NCI-H526 (cell line): ENCODE measurements around the gene FAAP100.
A peak's percentile ranks its signal among the peaks of the same experiment; 100 is the strongest.

ENCODE experiments used
- DNase-seq, 2 experiments: peaks; one replicate each; lab custom pipeline; 2025; lab: John Stamatoyannopoulos, UW

FAAP100 gene

GRCh38 chr17:81524865-81525159 is 27.3 kb downstream of the FAAP100 start:
- DNase-seq: no peak

DNA sequence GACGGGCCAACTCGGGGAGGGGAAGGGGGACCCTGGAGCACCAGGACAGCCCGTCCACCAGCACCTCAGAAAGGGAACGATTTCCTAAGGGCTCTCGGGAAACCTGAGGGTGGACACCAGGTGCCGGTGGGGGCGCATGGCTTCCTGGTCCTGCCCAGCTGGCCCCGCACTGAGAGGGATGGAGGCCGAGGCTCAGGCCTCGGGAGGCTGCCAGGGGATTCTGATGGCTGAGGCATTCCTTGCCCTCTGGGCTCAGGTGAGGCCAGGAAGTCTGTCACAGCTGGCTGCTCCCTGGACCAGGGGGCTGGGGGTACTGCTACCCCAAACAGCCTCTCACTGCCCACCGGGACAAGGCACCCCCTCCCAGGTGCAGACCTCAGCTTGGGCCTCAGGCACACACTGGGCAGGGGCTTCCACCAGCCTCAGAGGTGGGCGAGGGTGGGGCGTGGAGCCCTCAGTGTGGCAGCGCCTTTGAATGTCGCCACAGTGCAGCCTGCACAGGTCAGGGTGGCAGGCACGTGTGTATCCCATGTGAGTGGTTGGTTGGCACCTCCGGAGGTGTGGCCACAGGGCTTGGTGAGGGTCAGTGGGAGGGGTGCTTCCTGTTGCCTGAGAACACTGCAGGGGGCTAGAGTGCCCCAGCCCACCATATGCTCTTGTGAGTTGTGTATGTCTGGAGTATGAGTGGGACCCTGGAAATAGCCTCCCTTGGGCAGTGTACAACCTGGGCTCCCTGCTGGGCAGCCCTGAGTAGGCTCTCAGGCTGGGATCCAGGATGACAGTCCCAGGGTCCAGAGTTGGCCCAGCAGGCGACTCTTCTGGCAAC is 27.9 kb downstream of the FAAP100 start:
- DNase-seq: no peak

DNA sequence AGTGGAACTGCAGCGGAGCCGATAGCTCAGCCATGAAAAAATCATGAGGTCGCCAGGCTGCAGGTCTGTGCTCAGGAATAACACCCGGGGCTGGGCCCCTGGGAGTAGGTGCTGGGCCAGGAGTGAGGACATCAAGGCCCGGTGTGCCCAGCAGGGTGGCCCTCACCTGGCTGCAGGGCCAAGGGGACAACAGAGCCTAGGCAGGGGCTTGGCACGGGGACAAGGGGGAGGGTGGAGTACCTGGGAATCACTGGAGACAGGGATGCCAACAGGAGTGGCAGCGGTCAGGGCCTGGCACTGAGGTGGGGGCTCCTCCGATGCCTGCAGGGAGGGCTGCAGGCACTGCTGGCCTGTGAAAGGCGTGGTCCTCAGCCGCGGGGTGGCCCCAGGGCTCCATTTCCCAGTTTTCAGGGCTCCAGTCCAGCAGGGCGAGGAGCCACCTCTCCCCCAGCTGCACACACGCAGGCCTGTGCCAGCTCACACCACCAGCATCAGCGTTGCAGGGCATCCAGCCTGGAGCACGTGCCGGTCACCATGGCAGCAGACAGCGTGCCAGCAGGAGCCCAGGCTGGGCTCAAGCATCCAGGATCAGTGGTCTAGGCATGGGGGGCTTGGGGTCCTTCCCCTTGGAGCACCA is 28.6 kb downstream of the FAAP100 start:
- no peak for DNase-seq

GRCh38 chr17:81522491-81523401 is 29.4 kb downstream of the FAAP100 start:
- DNase-seq: peak in 1 of 2 experiments; percentile 76

DNA sequence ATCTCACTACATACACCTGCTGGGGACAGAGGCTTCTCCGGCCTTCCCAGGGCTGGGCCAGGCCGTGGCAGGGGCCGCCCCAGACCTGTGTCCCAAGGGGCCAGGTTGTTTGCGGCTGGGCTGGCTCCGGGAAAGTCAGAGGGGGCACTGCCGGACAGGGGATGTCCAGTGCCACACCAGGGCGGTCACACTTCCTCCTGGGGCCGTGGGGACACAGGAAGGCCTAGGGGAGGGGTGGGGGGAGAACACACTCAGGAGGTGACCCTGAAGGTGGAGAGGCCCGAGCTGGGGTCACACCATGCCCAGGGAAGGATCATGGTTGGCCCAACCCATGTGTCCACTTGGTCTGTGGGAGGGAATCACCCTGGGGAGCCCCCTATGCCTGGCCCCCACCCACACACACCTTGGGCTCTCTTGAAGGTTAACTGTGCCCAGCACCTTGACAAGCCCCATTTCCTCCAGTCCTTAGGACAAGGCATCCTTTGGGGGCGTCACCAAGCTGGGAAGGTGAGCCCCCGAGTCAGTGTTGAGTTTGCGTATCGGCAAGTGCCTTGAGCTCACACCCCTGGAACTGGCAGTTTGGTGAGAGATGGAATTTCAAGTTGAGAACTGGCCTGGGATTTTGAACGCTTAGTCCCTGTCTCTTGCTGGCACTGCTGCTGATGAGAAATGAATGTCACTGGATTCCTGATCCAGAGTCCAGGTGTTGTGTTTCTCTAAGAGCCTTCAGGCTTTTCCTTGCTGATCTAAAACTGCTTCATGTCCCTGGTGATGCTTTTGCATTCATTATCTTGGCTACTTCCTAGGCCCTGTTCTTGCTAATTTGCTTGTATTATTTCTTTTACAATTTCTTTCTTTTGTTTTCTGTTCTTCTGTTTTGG is 31.9 kb downstream of the FAAP100 start:
- DNase-seq: peak; percentile 75 to 79

DNA sequence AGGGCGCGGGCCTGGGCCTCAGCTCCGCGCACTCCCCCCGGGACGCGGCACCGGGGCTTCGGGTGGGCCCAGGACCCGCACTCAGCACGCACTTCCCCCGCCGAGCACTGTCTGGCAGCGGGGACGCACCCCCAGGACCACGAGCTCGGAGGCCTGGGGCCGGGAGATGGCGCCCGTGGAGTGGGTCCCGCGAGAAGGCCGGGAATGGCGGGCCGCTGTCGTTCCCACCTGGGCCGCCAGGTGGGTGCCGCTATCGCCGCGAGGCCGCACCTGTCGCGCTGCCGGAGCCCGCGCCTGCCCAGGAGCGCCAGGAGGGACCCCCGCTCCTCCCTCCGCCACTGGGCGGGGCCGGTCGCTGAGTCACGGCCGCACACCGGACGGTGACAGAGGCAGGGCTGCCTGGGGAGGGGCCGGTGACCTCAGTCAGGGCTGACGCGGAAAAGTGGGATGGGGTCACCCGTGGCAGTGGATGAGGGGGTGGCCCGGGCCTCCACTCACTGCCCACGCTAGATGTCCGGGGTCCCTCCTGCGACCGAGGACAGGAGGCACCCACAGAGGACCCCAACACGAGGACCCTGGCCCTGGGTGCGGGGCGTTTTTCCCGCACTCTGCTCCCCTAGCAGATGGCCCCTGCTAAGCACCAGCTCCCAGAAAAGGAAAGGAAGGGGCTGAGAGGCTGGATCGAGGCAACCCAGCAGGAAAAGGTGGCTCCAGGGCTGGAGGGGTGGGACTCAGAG is 32.7 kb downstream of the FAAP100 start:
- peak in 1 of 2 experiments; percentile 89 for DNase-seq

- peak in 1 of 2 experiments; percentile 76 for DNase-seq
These were observed 33.3 kb downstream of the FAAP100 start for GRCh38 chr17:81518785-81519283.

DNA sequence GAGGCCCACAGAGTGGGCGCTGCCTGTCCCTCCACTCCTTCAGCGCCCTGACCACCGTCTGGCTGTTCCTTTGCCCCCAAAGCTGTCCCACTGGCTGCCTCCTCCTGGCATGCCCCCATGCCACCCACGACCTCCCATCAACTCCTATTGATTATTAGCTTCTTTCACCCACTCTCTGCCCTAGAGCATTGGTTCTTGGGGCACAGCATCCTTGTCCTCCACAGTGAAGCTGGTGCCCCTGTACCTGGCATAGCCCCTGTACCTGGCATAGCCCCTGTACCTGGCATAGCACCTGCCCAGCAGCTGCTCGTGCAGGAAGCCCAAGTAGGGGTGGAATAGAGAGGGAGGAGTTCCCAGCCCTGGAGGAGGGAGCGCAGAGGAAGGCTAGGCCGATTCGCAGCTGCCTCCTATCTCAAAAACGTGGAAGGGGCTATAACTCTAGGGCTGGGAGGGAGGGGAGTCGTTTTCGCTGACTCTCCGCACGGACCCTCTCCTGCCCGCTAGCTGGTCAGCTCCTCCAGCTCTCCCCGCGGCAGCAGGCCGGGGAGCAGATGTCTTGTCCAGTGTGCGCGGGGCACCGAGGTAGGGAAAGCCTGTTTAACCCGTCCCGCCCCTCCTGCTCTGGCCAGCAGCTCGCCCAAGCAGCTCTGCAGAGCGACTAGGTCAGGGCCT is 33.9 kb downstream of the FAAP100 start:
- DNase-seq: peak in 1 of 2 experiments; percentile 72

GRCh38 chr17:81517339-81518112 is 34.6 kb downstream of the FAAP100 start:
- no peak for DNase-seq

- no peak for DNase-seq
These were observed 35.2 kb downstream of the FAAP100 start for GRCh38 chr17:81517009-81517338.

GRCh38 chr17:81516439-81516838 is 35.7 kb downstream of the FAAP100 start:
- no peak for DNase-seq

DNA sequence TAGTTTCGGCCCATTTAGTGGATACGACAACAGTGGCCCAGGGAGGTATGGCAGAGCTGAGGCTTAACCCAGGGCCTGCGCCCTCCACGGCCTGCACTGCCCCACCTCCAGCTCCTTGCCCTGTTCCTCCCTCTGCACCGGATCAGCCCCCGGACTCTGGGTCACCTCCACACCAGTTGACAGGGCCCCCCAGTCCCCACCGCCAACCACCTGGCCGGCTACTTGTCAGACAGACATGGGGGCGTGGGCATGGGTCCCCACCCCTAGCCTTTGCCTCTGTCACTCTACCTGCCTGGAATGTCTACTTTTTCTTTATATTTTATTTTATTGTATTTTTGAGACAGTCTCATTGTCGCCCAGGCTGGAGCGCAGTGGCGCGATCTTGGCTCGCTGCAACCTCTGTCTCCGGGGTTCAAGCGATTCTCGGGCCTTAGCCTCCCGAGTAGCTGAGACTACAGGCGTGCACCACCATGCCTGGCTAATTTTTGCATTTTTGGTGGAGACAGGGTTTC is 36.6 kb downstream of the FAAP100 start:
- DNase-seq: no peak

- peak in 1 of 2 experiments; percentile 89 for DNase-seq
These were observed 37.2 kb downstream of the FAAP100 start for GRCh38 chr17:81514739-81515529.

DNA sequence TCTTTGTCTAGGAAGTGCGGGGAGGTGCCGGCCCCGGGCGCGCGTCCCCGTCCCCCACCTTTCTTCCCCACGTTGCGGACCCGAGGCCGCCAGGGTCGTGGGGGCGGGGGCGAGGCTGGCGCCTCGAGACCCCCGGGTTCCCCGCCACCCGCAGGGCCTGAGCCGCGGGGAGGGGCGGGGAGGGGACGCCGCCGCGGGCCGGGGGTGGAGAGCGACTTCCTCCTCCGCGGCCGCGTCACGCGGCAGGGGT is 37.7 kb downstream of the FAAP100 start:
- DNase-seq: peak in 1 of 2 experiments; percentile 74

DNA sequence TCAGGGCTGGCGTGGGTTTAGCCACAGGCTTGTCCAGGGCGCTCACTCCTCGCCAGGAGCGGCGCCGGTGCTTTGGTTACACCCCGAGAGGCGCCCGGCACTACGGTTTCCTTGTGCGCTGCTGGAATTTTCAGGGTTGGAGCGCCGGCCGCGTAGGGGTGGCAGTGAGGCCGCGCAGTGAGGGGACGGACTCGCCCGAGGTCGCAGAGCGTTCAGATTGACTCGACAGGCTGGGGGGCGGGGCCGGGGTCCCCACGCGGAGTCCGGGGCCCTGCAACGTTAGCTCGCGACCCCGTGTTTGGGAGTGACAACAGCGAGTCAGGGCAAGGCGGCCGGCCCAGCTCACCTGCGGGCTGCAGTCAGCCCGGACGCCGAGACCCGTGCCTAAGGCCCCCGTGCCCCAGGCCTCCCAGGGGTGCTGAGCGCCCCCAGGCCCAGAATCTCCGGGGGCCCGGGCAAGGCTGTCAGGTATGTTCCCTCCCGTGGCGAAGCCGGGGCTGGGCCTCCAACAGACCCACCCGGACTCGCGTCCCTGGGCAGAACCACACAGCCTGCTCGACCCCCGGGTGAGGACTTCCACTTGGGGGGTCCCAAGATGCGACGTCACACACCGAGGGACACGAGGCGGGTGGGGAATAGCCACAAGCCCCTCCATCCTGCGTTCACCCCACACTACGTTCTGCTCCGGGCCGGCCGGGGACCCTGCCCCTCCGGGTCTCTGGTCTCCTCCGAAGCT is 38.2 kb downstream of the FAAP100 start:
- peak; percentile 48 to 89 for DNase-seq

DNA sequence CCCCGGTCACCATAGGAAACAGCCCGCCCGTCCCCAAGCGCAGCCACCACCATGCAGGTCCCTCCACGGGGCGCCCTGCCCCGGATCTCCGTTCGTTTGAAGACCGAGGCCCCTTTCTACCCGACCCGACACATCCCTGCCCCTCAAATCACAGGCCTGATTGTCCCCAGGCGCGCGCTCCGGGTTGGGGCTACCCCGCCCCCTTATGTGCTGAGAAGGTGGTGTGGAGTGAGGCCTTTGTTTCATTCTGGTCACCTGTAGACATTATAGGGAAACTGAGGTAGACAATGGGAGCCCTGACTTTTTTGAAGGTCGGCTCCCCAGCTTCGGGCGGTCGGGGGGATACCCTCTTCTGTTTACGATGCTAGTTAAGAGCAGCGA is 38.8 kb downstream of the FAAP100 start:
- peak in 1 of 2 experiments; percentile 85 for DNase-seq

DNA sequence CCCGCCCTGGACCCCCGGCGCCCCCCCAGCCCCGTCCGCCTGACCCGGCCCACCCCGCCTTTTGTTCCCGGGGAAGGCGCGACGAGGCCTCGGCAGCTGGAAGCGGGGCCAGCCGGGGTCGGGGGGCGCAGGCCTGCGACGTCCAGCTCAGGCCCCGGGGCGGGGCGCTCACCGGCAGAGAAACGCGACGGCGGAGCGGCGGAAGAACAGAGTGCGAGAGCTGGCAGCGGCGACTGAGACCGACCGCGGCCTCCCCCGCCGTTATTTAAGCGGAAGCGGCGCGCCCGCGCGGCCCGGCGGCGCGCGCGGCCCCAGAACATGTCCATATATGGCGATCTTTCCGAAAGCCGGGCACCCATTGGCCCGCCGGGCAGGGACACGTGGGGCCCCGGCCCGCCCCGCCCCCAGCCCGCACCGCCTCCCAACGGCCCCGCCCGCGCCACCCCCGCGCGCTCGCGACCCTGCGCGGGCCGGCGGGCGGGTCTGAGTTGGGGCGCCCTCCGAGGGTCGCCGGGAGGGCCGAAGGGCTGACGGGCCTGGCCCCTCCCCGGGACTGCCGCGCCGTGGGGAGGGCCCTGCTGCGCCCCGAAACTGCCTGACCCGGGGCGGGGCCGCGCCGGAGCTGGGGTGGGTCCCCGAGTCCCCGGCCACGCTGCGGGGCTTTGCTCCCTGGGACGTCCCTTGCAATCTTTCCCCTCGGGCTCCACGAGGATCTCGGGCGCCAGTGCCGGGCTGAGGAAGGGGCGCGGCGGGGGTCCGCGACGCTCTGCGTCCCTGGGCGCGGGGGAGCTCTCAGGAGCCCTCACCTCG is 39.4 kb downstream of the FAAP100 start, which contains the start of gene ACTG1:
Gene ACTG1 (minus strand): TSS at position 238 of the 810 bp plus-strand sequence. CDS start 445 bp downstream, outside the sequence.
- DNase-seq: peak; percentile 61 to 95
